Head of caudate nucleus (tissue), 42 donors: Measurements from ENCODE around the gene PLEKHG2.

ENCODE experiments used
- DNase-seq, 42 donors: peaks; one replicate each; pipeline versions ENCODE4 v3.0.0 to v3.0.0-alpha.2; 2020 to 2021; ENCODE audit warnings: mixed read lengths in 7 of 42
- intact Hi-C: fragments of 100-400 bp; cut with DNase I; formaldehyde crosslinking; loops from one replicate; pipeline ENCODE4 v1.15.0; 2022

PLEKHG2 gene

DNA sequence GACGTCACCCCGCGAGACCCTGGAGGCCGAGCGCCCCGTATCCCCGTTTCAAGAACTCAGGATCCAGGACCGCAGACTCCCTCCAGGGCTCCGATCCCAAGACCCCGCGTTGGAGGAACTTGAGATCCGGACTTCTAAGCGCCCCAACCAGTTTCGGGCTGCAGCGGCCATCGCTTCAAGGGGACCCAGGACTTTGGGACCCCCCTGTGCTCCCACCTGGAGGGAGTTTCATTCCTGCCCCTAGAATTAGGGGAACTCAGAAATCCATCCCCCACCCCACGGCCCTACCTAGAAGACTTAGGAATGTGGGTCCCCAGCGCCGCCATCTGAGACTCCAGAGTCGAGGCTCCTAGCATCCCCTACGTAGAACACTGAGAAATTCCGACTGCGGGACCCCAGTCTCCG, 400 bp downstream of the PLEKHG2 start:
- intact Hi-C loops, result no loop called here
- peak in 6 of 42 donors; percentile 18 to 52 (median 36) for DNase-seq

DNA sequence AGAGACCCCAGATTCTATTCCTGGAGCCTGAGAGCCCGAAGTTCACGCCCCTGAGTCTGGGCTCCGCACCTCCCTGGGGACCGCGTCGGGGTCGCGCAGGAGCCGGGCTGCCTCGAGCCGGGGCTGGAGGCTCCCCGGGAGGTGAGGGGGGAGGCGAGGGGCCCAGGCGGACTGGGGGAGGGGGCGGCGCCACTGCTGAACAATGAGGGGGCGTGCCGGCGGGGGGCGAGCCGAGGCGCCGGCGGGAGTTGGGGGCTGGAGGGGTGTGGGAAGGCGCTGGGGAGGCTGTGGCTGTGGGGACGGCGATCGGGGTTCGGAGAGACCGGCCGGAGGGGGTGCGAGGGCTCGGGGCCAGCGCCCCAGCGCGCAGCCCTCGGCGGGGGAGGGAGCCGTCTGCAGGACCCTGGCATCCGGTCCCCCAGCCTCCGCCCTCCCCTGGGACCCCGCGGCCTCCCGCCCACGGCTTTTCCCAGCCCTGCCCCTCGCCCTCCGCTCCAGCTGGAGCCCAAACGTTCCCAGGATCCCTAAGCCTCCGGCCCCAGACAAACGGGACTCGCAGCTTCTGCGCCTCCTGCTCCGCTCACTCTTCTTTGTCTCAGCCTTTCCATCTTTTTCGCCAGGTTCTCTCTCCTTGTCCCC, 922 bp downstream of the PLEKHG2 start:
- DNase-seq, result peak in 7 of 42 donors; percentile 18 to 56 (median 31)
- intact Hi-C loops, result no loop called here

- no peak for DNase-seq
- intact Hi-C loops, result no loop called here
Observed at GRCh38 chr19:39413911-39414608, 1.6 kb downstream of the PLEKHG2 start.

DNA sequence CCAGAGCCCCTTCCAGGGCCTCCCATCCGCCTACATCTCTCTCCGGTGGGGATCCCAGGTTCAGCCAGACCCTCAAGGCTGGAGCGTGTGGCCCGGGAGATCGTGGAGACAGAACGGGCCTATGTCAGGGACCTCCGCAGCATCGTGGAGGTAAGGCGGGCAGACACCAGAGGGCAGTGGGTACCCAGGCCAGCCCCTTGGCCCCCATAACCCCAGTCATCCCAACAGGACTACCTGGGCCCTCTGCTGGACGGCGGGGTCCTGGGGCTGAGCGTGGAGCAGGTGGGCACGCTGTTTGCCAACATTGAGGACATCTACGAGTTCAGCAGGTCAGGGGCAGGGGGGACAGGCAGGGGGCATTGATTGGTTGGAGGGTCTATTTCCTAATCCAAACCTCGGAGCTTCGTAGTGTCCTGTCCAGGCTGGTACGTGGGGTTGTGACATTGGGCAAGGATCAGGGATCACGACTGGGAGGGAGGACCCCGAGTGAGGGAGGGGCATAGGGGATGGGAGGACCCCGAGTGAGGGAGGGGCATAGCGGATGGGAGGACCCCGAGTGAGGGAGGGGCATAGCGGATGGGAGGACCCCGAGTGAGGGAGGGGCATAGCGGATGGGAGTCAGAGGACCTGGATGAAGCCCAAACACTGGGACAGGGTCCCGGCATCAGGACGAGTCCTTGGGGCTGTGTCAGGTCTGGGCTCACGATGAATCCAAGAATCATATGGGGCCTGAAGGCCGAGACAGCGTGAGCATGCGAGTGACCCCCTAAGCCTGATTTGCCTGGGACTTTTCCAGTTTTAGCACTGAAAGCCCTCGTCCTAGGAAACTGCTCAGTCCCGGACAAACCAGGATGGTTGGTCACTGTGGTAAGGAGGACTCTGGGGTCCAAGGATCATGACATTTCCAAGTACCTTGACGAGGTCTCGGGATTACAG, 2.9 kb downstream of the PLEKHG2 start:
- no peak for DNase-seq
- intact Hi-C loops, result no loop called here

GRCh38 chr19:39416152-39417120, 4.0 kb downstream of the PLEKHG2 start:
- DNase-seq, result no peak
- intact Hi-C loops, result no loop called here

DNA sequence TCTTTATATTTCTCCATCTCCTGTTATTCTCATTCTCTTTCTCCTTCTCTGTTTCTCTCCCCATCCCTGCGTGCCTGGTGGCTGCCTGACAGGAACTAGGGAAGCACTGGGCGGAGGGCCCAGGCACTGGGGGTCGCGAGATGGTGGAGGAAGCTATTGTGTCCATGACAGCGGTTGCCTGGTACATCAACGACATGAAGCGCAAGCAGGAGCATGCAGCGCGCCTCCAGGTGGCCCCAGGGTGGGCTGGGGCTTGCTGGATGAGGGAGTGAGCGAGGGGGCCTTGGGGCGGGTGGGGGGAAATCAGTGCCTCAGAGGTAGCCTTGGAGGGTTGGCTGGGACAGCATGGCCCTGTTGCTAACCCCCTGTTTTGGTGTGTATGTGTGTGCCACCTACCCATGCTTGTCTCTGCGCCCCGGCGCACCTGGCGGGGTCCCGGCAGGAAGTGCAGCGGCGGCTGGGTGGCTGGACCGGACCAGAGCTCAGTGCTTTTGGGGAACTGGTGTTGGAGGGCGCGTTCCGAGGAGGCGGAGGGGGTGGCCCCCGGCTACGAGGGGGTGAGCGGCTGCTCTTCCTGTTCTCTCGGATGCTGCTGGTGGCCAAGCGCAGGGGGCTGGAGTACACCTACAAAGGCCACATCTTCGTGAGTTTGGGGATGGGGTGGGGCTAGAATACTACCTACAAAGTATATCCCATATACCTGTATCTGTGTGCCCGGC, 5.2 kb downstream of the PLEKHG2 start:
- intact Hi-C loops, result no loop called here
- no peak for DNase-seq

- DNase-seq, result no peak
- intact Hi-C loops, result no loop called here
Observed at GRCh38 chr19:39419003-39419402, 6.5 kb downstream of the PLEKHG2 start.

GRCh38 chr19:39420769-39421168, 8.3 kb downstream of the PLEKHG2 start:
- intact Hi-C loops, result no loop called here
- DNase-seq, result no peak

DNA sequence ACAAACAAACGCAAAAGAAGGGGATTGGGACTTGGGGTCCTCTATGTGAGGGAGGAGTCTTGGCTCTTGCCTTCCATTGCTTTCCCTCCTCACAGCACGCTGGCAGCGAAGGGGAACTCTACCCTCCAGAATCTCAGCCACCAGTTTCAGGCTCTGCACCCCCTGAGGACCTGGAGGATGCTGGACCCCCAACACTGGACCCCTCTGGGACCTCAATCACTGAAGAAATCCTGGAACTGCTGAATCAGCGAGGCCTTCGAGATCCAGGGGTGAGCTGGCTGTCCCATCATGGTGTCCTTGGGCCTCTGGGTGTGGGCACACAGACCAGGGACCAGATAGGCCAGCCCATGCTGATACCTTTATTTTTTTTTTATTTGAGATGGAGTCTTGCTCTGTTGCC, 9.6 kb downstream of the PLEKHG2 start:
- no peak for DNase-seq
- intact Hi-C loops, result no loop called here

- no peak for DNase-seq
- intact Hi-C loops, result no loop called here
Observed at GRCh38 chr19:39423258-39424086, 11.0 kb downstream of the PLEKHG2 start.

DNA sequence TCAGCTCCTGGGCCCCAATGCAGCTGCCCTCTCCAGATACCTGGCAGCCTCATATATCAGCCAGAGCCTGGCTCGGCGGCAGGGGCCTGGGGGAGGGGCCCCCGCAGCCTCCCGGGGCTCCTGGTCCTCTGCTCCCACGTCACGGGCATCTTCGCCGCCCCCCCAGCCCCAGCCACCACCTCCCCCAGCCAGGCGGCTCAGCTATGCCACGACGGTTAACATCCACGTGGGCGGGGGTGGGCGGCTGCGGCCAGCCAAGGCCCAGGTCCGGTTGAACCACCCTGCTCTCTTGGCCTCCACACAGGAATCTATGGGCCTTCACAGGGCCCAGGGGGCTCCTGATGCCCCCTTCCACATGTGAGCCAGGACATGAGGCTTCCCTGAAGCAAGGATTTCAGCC, 12.5 kb downstream of the PLEKHG2 start:
- intact Hi-C loops, result no loop called here
- no peak for DNase-seq

DNA sequence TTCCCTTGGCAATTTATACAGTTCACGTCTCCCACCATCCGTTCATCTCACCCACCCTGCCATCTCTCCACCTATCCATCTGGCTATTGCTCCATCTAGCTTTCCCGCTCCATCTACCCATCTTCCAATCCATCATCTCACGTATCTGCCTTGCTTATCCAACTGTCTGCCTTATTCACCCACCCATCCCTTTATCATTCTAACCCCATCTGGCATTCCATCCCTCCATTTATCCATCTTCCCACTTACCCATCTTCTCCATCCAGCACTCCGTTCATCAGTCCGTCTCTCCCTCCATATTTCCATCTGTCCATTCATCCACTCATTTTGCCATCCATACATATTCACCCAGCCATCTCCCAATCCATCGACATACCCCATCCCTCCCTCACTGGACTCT, 13.3 kb downstream of the PLEKHG2 start:
- intact Hi-C loops, result no loop called here
- no peak for DNase-seq

GRCh38 chr19:39426170-39426569, 13.7 kb downstream of the PLEKHG2 start:
- no peak for DNase-seq
- intact Hi-C loops, result no loop called here

DNA sequence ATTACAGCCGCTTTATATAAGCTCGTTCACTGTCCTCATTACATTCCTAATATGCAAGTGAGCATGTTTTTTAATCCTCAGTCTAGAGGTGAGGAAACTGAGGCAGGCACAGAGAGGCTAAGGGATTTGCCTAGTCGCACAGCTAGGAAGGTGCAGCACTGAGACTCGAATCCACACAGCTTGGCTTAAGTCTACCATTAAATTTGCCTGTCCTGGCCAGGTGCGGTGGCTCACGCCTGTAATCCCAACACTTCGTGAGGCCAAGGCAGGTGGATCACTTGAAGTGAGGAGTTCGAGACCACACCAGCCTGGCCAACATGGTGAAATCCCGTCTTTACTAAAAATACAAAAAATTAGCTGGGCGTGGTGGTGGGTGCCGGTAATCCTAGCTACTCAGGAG, 15.2 kb downstream of the PLEKHG2 start:
- intact Hi-C loops, result no loop called here
- DNase-seq, result no peak

GRCh38 chr19:39428283-39429112, 16.0 kb downstream of the PLEKHG2 start:
- intact Hi-C loops, result no loop called here

More at GRCh38 chr19:39428283-39429112, 16.0 kb downstream of the PLEKHG2 start:
- no peak for DNase-seq
